Choroid plexus epithelial cell (primary cell): ENCODE measurements around the gene SOX4.

Source experiments
- DNase-seq: peaks from one replicate; pipeline ENCODE4 v3.0.0-alpha.2; 2010; ENCODE audit warnings: low read depth
- H3K4me3 ChIP-seq: 2 replicates; pipeline ENCODE4 v1.5.1; 2011; ENCODE audit warnings: low read depth, mild to moderate bottlenecking, control low read depth, low read length, moderate library complexity
- CTCF ChIP-seq: conservative IDR thresholded peaks from 2 replicates; pipeline ENCODE4 v1.5.1; 2011; ENCODE audit warnings: low read depth, mild to moderate bottlenecking, control low read depth, inconsistent platforms, low read length, moderate library complexity

The SOX4 gene

GRCh38 chr6:21593927-21594415, 420 bp downstream of the SOX4 start:
- TF ChIP-seq CTCF = peak; percentile 5
- peak; percentile 86 for DNase-seq
- peak overlapping the region; percentile 95 for H3K4me3 ChIP-seq

DNA sequence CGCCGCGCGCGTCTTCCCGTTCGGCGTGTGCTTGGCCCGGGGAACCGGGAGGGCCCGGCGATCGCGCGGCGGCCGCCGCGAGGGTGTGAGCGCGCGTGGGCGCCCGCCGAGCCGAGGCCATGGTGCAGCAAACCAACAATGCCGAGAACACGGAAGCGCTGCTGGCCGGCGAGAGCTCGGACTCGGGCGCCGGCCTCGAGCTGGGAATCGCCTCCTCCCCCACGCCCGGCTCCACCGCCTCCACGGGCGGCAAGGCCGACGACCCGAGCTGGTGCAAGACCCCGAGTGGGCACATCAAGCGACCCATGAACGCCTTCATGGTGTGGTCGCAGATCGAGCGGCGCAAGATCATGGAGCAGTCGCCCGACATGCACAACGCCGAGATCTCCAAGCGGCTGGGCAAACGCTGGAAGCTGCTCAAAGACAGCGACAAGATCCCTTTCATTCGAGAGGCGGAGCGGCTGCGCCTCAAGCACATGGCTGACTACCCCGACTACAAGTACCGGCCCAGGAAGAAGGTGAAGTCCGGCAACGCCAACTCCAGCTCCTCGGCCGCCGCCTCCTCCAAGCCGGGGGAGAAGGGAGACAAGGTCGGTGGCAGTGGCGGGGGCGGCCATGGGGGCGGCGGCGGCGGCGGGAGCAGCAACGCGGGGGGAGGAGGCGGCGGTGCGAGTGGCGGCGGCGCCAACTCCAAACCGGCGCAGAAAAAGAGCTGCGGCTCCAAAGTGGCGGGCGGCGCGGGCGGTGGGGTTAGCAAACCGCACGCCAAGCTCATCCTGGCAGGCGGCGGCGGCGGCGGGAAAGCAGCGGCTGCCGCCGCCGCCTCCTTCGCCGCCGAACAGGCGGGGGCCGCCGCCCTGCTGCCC, 1.1 kb downstream of the SOX4 start:
- peak; percentile 83 for DNase-seq
- peak overlapping the region; percentile 95 for H3K4me3 ChIP-seq
- TF ChIP-seq CTCF = no peak

DNA sequence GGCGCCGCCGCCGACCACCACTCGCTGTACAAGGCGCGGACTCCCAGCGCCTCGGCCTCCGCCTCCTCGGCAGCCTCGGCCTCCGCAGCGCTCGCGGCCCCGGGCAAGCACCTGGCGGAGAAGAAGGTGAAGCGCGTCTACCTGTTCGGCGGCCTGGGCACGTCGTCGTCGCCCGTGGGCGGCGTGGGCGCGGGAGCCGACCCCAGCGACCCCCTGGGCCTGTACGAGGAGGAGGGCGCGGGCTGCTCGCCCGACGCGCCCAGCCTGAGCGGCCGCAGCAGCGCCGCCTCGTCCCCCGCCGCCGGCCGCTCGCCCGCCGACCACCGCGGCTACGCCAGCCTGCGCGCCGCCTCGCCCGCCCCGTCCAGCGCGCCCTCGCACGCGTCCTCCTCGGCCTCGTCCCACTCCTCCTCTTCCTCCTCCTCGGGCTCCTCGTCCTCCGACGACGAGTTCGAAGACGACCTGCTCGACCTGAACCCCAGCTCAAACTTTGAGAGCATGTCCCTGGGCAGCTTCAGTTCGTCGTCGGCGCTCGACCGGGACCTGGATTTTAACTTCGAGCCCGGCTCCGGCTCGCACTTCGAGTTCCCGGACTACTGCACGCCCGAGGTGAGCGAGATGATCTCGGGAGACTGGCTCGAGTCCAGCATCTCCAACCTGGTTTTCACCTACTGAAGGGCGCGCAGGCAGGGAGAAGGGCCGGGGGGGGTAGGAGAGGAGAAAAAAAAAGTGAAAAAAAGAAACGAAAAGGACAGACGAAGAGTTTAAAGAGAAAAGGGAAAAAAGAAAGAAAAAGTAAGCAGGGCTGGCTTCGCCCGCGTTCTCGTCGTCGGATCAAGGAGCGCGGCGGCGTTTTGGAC, 2.0 kb downstream of the SOX4 start:
- H3K4me3 ChIP-seq = peak overlapping the region; percentile 95
- TF ChIP-seq CTCF = no peak
- peak; percentile 39 for DNase-seq

DNA sequence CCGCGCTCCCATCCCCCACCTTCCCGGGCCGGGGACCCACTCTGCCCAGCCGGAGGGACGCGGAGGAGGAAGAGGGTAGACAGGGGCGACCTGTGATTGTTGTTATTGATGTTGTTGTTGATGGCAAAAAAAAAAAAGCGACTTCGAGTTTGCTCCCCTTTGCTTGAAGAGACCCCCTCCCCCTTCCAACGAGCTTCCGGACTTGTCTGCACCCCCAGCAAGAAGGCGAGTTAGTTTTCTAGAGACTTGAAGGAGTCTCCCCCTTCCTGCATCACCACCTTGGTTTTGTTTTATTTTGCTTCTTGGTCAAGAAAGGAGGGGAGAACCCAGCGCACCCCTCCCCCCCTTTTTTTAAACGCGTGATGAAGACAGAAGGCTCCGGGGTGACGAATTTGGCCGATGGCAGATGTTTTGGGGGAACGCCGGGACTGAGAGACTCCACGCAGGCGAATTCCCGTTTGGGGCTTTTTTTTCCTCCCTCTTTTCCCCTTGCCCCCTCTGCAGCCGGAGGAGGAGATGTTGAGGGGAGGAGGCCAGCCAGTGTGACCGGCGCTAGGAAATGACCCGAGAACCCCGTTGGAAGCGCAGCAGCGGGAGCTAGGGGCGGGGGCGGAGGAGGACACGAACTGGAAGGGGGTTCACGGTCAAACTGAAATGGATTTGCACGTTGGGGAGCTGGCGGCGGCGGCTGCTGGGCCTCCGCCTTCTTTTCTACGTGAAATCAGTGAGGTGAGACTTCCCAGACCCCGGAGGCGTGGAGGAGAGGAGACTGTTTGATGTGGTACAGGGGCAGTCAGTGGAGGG, 2.8 kb downstream of the SOX4 start:
- H3K4me3 ChIP-seq = peak overlapping the region; percentile 95
- DNase-seq = peak; percentile 53
- TF ChIP-seq CTCF = no peak

GRCh38 chr6:21596949-21597682, 3.6 kb downstream of the SOX4 start:
- peak; percentile 69 for DNase-seq
- peak overlapping the region; percentile 95 for H3K4me3 ChIP-seq
- peak; percentile 53 for TF ChIP-seq CTCF
